Stimulated activated naive B cell treated with anti-CD40 and anti-IgM and Interleukin-4, amounts not matched to agents 10 μg/mL and 1 μg/mL and 100 μg/mL, for 72 hours (primary cell): ENCODE measurements around the gene CA5B.
A peak's percentile ranks its signal among the peaks of the same experiment; 100 is the strongest.
"Not testable (repeated sequence)": the region's sequence is repeated elsewhere in the genome, so short reads cannot be mapped to it uniquely, and the experiment has no call there.

Experiments used
- ATAC-seq, 2 donors: fragments of 150-1000 bp; cut with Tn5 transposase; replicated peaks; 2 replicates each; pipeline ENCODE4 v1.10.0; 2021; ENCODE audit warnings: moderate library complexity in 1 of 2
- DNase-seq: peaks from one replicate; pipeline ENCODE4 v3.0.0; 2021
- H3K27ac Mint-ChIP-seq: one replicate; pipeline ENCODE4 v1.8.0; 2022; ENCODE audit warnings: mild to moderate bottlenecking, mixed read lengths
- H3K27me3 Mint-ChIP-seq, 2 donors: one replicate each; pipeline ENCODE4 v1.8.0; 2022; ENCODE audit warnings: mixed read lengths in 2 of 2
- H3K36me3 Mint-ChIP-seq, 2 donors: one replicate each; pipeline ENCODE4 v1.8.0; 2022; ENCODE audit warnings: mixed read lengths in 2 of 2, mild to moderate bottlenecking in 1 of 2
- H3K4me1 Mint-ChIP-seq, 2 donors: one replicate each; pipeline ENCODE4 v1.8.0; 2022; ENCODE audit warnings: mixed read lengths in 2 of 2, mild to moderate bottlenecking in 1 of 2
- H3K4me3 Mint-ChIP-seq, 2 donors: one replicate each; pipeline ENCODE4 v1.8.0; 2022; ENCODE audit warnings: mild to moderate bottlenecking in 2 of 2, mixed read lengths in 2 of 2, moderate library complexity in 1 of 2
- H3K9me3 Mint-ChIP-seq, 2 donors: one replicate each; pipeline ENCODE4 v1.8.0; 2022; ENCODE audit warnings: mixed read lengths in 2 of 2, mild to moderate bottlenecking in 1 of 2

Gene CA5B

GRCh38 chrX:15759886-15760285 lies 21.8 kb downstream of the CA5B start:
- ATAC-seq, H3K27ac Mint-ChIP-seq, H3K27me3 Mint-ChIP-seq, H3K4me3 Mint-ChIP-seq, H3K4me1 Mint-ChIP-seq, H3K36me3 Mint-ChIP-seq, H3K9me3 Mint-ChIP-seq, DNase-seq: not testable (repeated sequence)

GRCh38 chrX:15761564-15762191 lies 23.6 kb downstream of the CA5B start:
- Mint-ChIP-seq H3K9me3 (no peaks in the 10 kb centered on the region), H3K27ac (no peak overlapping the region), H3K4me1 (peaks cover 4 to 5% of the 10 kb centered on the region in 2 donors), H3K36me3 (peaks cover 0 to 8% of the 10 kb centered on the region in 2 donors), H3K4me3 (no peak overlapping the region), H3K27me3 (no peaks in the 10 kb centered on the region)
- peak; percentile 16 for DNase-seq
- peak; percentile 48 to 73 for ATAC-seq

- DNase-seq: no peak
- Mint-ChIP-seq H3K27me3 (no peaks in the 10 kb centered on the region), H3K4me1 (peaks cover 0 to 1% of the 10 kb centered on the region in 2 donors), H3K9me3 (no peaks in the 10 kb centered on the region), H3K36me3 (peaks cover 2 to 28% of the 10 kb centered on the region in 2 donors), H3K4me3 (no peak overlapping the region), H3K27ac (no peak overlapping the region)
- ATAC-seq: no peak
Measured at GRCh38 chrX:15769300-15769954, 31.4 kb downstream of the CA5B start.

DNA sequence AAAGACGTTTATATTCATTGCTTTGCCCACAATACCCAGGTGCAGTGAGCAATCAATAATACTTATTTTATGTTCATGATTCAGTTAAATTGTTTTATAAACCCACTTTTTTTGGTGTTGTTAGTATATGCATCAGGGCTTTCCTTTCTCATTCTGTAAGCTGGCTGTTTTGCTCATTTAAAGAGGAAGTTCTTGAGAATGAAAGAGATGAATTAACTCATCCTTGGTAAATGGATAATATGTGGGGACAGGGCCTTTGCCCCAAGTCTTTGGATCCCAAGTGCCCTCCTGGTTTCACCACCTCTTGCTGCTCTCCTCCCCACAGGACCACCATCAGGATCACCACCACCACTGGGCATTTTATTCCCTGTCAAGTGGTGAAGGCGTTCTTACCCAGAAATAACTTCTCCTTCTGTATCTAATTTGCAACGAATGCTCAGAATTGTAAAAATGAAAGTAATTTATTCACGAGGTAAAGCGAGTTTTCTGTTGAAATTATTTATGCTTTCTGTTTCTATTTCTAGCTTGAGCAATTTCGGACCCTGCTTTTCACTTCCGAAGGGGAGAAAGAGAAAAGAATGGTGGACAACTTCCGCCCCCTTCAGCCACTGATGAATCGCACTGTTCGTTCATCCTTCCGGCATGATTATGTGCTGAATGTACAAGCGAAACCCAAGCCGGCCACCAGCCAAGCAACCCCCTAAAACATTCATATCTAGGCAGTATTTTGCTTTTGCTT lies 44.1 kb downstream of the CA5B start:
- Mint-ChIP-seq H3K27me3 (no peaks in the 10 kb centered on the region), H3K27ac (peak overlapping the region; percentile 99), H3K4me1 (peaks cover 2 to 4% of the 10 kb centered on the region in 2 donors), H3K9me3 (no peaks in the 10 kb centered on the region), H3K4me3 (peak overlapping the region; percentile 88 to 89), H3K36me3 (peaks cover 0 to 25% of the 10 kb centered on the region in 2 donors)
- ATAC-seq: peak; percentile 75 to 82
- DNase-seq: peak; percentile 2

DNA sequence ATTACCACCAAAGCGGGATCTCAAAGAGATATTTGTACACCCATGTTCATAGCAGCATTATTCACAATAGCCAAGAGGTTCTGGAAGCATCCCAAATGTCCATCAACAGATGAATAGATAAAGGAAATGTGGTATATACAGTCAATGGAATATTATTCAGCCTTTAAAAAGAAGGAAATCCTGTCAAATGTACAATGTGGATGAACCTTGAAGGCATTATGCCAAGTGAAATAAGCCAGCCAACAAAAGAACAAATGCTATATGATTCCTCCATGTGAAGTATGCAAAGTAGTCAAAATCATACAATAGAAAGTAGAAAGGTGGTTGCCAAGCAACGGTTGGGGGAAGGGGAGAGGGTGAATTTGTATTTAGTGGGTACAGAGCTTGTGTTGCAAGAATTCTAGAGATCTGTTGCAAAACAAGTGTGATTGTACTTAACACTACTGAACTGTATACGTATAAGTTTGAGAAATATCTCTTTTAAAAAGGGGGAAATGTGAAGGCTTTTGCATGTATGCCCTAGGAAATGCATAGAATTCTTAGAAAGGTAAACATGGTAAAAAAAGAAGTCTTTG lies 47.2 kb downstream of the CA5B start:
- Mint-ChIP-seq H3K36me3 (peaks cover 0 to 14% of the 10 kb centered on the region in 2 donors), H3K4me1 (peaks cover 2 to 4% of the 10 kb centered on the region in 2 donors), H3K4me3 (no peak overlapping the region), H3K9me3 (no peaks in the 10 kb centered on the region), H3K27ac (no peak overlapping the region), H3K27me3 (no peaks in the 10 kb centered on the region)
- no peak for ATAC-seq
- DNase-seq: no peak

DNA sequence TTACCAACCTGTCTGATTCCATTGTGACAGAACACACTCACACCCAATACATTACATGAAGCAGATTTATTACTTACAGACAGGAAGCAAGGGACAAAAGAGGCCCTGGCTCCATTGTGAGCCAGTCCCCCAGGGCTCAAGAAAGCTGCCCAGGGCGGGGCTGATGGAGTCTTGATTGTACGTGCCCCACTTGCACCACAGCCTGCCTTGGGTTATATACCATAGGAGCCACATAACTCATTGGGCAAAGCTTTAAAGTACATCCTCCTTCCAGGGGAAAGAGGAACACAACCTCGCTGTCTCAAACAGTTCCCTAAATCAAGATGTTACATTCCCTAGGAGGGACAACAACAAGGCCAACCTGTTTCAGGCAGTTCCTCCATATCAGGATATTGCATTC lies 48.8 kb downstream of the CA5B start:
- H3K36me3 Mint-ChIP-seq: peaks cover 0 to 14% of the 10 kb centered on the region in 2 donors
- H3K4me3 Mint-ChIP-seq: no peak overlapping the region
- H3K27ac Mint-ChIP-seq: no peak overlapping the region
- H3K9me3 Mint-ChIP-seq: no peaks in the 10 kb centered on the region
- DNase-seq (no peak), ATAC-seq (no peak)
- no peaks in the 10 kb centered on the region for H3K27me3 Mint-ChIP-seq
- peaks cover 2 to 4% of the 10 kb centered on the region in 2 donors for H3K4me1 Mint-ChIP-seq

DNA sequence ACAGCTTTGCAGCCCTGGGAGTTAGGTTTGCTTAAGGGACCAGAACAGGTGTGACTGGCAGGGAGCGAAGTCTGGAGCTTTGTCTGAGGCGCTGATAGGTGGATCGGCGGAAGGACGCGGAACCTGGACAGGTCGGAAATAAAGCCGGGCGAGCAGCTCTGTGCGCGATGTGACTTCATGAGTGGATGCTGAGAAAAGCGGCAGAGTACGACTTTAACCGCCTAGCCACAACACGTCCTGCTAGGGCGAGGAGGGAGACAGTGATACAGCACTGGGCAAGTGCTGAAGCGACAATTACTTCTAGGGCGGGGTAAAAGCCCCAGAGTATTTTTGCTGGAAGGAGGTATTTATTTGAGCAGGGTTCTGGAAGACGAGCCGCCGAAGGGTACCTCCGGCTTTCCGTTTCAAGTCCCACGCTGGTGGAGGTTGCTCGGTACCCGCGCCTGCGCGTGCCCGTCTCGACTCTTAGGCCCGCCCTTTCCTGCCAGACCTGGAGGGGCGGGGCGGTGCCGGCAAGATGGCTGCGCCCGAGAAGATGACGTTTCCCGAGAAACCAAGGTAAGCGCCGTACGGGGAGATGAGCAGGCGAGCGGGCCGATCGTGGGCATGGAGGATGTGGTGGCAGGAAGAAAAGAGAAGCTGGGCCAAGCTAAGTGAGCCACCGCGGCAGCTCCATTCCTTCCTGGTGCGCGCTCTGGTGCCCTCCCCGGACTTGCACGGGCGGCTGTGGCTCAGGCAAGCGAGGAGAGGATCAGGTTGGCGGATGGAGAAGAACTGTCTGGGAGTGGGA lies 52.1 kb downstream of the CA5B start, which contains the start of gene ZRSR2:
Gene ZRSR2 (plus strand): TSS at position 506 of the 790 bp plus-strand sequence. CDS start 12 bp downstream, at position 518.
- H3K27ac Mint-ChIP-seq: no peak within 1 kb of the TSS
- H3K36me3 Mint-ChIP-seq: peaks cover 5 to 19% of the 10 kb centered on the region in 2 donors
- no peaks in the 10 kb centered on the region for H3K27me3 Mint-ChIP-seq
- H3K4me3 Mint-ChIP-seq: no peak within 1 kb of the TSS
- H3K9me3 Mint-ChIP-seq: no peaks in the 10 kb centered on the region
- peak; percentile 91 to 93 for ATAC-seq
- peak; percentile 92 for DNase-seq
- peaks cover 0 to 10% of the 10 kb centered on the region in 2 donors for H3K4me1 Mint-ChIP-seq

DNA sequence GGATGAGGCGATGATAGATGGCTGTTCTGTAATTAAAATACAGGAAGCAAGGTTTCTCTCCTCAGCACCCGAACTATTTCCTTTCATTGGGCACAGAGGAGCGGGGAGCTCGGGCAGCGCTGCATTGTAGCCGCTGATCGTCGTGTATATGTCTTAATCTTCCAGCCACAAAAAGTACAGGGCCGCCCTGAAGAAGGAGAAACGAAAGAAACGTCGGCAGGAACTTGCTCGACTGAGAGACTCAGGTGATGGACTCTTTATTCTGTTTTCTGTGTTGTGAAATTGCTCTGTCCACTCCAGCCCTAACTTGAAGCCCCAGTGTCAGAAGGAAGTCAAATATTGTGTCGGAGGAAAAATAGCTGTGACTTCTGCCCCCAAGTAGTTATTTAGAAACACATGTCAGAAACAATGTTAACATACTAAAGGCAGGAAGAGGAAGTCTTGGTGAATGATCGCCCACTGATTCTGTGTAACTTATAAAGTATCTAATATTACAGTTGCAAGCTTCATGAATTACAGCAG lies 52.8 kb downstream of the CA5B start:
- Mint-ChIP-seq H3K27me3 (no peaks in the 10 kb centered on the region), H3K4me1 (peaks cover 0 to 13% of the 10 kb centered on the region in 2 donors), H3K27ac (no peak overlapping the region), H3K9me3 (no peaks in the 10 kb centered on the region), H3K4me3 (no peak overlapping the region), H3K36me3 (peaks cover 6 to 23% of the 10 kb centered on the region in 2 donors)
- ATAC-seq (peak; percentile 38 to 43), DNase-seq (no peak)

GRCh38 chrX:15797707-15798106 lies 59.6 kb downstream of the CA5B start:
- Mint-ChIP-seq H3K9me3 (no peaks in the 10 kb centered on the region), H3K27me3 (no peaks in the 10 kb centered on the region), H3K27ac (no peak overlapping the region), H3K4me1 (peaks cover 0 to 19% of the 10 kb centered on the region in 2 donors), H3K36me3 (peaks cover 12 to 53% of the 10 kb centered on the region in 2 donors), H3K4me3 (no peak overlapping the region)
- DNase-seq (no peak), ATAC-seq (no peak)

DNA sequence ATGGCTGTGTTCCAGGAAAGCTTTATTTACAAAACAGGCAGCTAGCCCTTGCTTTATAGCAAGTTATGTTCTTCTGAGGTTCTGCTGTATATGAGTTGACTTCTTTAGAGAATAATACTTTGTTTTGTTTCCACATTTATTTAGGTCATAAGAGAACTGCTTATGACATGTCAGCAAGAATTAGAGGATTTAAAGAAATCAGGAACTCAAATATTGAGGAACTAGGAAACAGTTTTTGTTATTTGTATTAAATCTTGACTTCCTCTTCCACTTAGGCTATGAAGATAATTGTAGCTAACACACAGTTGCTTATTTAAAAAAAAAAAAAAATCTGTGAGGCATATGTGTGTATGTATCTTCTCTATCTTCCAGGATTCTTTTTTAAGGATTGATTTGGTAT lies 66.5 kb downstream of the CA5B start:
- Mint-ChIP-seq H3K4me1 (peaks cover 6 to 14% of the 10 kb centered on the region in 2 donors), H3K36me3 (peaks cover 6 to 54% of the 10 kb centered on the region in 2 donors), H3K4me3 (no peak overlapping the region), H3K27me3 (no peaks in the 10 kb centered on the region), H3K9me3 (no peaks in the 10 kb centered on the region), H3K27ac (no peak overlapping the region)
- DNase-seq (no peak), ATAC-seq (no peak)

GRCh38 chrX:15808254-15808653 lies 70.2 kb downstream of the CA5B start:
- Mint-ChIP-seq H3K36me3 (peaks cover 9 to 68% of the 10 kb centered on the region in 2 donors), H3K27me3 (no peaks in the 10 kb centered on the region), H3K4me1 (peaks cover 7 to 14% of the 10 kb centered on the region in 2 donors), H3K27ac (no peak overlapping the region), H3K4me3 (no peak overlapping the region), H3K9me3 (no peaks in the 10 kb centered on the region)
- ATAC-seq: no peak
- DNase-seq: no peak

- ATAC-seq (no peak), DNase-seq (no peak)
- Mint-ChIP-seq H3K4me3 (no peak overlapping the region), H3K27me3 (no peaks in the 10 kb centered on the region), H3K27ac (no peak overlapping the region), H3K36me3 (peaks cover 3 to 59% of the 10 kb centered on the region in 2 donors), H3K4me1 (peaks cover 6 to 8% of the 10 kb centered on the region in 2 donors), H3K9me3 (no peaks in the 10 kb centered on the region)
Measured at GRCh38 chrX:15812192-15812938, 74.3 kb downstream of the CA5B start.

DNA sequence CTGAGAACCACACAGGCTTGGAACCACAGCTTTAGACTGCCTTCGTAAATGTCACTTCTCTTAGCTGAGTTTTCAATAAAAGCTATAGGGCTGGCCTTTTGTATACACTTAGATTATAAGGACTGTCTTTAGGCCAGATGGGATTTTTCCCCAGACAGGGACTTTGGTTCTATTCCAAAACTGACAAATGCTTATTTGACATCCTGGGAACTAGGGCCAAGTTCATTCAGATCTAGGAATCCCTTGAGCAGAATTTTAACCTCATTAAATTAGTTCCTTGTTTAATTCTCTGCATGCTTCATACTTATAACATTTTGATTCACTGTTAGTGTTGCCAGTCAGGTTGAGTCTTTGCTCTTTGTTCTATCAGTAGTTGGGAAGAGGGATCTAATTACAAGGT lies 75.3 kb downstream of the CA5B start:
- Mint-ChIP-seq H3K4me3 (no peak overlapping the region), H3K27ac (no peak overlapping the region), H3K36me3 (peaks cover 7 to 56% of the 10 kb centered on the region in 2 donors), H3K27me3 (no peaks in the 10 kb centered on the region), H3K4me1 (peaks cover 6 to 8% of the 10 kb centered on the region in 2 donors), H3K9me3 (no peaks in the 10 kb centered on the region)
- ATAC-seq (no peak), DNase-seq (no peak)
